GM08714 (cell line): Measurements from ENCODE around the gene TUBB4B.

Experiments
- H3K4me3 ChIP-seq: fragments of 200-500 bp; sonication (Bioruptor generic); 2 replicates; pipeline ENCODE4 v1.5.1; 2014; ENCODE audit warnings: mild to moderate bottlenecking, low read length, inconsistent platforms
- ZNF274 ChIP-seq: IDR thresholded peaks from 2 replicates; pipeline ENCODE4 v1.6.1; 2012; ENCODE audit warnings: mild to moderate bottlenecking, low read depth, low read length

Gene TUBB4B

DNA sequence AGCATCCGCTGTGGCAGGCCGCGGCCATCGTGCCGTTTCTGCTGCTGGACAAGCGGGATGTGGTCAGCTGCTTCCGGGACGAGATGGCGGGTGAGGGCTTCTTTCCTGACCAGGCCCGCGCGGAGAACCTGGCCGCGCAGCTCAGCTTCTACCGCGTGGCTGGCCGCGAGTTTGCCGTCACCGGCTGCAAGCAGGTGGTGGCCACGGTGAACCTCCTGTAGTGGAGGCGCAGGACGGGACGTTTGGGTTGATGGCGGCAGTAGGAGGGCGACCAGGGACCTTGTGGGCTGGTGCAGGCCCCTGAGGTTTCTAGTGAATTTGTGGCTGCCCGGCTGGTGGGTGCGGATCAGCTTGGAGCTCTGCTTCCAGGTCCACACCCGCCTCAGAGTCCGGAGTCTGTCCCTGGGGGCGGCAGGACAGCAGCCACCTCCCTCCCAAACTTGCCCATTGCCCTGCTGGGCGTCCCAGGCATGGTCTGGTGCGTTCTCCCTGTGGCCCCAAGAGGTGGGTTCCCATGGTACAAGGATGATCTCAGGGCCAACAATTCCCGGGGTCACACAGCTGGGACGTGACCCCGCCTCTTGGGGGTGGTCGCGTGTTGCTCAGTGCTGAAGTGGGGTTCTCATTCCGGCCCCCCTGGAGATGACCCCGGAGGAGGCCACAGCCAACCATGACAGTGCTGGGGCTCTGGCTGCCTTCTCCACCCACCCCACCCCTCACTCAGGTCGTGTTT is 38.8 kb downstream of the TUBB4B start:
- TF ChIP-seq ZNF274, result no peak
- H3K4me3 ChIP-seq, result no peak overlapping the region

DNA sequence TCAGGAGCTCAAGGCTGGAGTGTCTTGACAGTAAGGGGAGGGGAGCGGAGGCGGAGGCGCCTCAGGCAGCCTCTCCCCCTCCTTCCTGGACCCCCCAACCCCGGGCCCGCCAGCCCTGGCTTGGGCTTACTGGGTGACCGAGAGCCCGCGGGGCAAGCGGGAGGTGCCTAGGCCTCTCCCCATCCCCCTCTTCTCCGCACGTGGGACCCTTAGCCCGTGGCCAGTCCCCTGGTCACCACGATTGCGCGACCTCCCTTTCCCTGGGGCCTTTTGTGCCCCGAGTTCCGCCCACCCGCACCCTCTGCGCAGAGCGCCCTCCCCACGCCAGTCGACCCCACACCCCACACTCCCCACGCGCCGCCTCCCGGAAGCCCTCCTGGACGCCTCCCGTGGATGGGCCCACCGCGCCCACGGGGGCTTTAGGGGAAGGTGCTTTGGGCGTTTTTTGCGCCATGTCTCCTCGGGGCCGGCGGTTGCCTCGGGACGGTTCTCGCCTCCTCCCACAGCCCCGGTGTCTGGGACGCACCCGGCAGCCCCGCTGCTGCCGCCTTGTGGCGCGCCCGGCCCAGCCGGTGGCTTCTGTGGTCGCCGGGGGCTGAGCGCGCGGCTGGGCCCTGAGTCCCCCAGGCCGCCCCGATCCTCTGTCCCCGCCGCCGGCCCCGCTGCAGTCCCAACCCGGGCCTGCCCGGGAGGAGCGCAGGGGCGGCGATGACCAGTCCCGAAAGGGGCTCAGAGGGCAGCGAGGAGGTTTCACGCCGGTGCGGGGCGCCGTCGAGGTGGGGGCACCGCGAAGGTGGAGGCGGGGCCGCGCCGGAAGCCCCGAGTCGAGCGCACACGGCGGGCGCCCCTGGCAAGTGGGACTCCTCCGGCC is 39.6 kb downstream of the TUBB4B start:
- TF ChIP-seq ZNF274, result no peak
- no peak overlapping the region; the same call in 1 of the 2 replicates for H3K4me3 ChIP-seq

DNA sequence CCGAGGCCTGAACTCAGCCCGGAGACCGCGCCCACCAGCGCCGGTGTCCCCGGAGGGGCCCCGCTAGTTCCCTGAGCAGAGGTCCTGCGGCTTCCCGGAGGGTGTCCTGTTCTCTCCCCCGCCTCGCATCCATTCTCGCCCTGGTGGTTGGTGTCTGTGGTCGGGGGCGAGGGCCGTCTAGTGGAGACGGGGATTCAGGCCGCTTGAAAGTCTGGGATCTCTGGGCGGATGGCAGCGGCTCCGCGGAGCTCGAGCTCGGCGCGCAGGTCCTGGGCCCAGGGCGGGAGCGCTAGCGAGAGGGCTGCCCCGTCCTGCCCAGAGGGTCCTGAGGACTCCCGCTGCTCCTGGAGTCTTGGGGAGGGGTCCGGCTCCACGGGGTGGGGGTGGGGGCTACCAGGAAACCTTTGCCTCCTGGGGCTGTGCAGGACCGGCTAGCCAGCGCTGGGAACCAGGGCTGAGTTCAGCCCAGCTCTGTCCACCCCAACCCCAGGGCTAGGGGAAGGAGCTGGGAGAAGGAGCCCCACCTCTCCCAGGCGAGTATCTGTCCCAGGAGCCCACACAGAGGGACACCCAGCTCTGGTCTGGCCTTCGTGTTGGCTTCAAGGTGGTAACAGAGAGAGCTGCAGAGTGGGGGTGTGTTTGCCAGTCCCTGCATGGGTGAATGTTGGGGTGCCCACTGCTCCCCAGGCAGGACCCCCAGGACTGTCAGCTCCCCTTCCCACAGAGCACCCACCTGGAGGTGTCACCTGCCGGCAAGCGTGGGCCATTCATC is 40.4 kb downstream of the TUBB4B start:
- H3K4me3 ChIP-seq, result no peak overlapping the region
- TF ChIP-seq ZNF274, result no peak

DNA sequence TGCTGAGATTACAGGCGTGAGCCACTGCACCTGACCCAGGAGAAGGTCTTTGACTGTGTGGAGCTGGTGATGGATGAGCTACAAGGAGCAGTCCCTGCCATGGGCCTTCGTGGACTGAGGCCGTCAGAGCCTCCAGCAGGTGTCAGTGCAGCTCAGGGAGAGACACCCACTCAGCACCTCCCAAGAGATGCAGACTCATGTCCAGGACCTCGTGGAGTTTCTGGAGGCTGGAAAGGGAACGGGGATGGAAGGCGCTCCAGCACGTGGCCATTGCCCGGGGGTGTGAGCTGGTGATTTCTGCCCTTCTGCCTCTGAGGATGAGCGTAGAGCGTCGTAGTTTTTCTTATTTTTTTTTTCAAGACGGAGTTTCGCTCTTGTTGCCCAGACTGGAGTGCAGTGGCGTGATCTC is 45.9 kb downstream of the TUBB4B start:
- no peak overlapping the region for H3K4me3 ChIP-seq
- no peak for TF ChIP-seq ZNF274

DNA sequence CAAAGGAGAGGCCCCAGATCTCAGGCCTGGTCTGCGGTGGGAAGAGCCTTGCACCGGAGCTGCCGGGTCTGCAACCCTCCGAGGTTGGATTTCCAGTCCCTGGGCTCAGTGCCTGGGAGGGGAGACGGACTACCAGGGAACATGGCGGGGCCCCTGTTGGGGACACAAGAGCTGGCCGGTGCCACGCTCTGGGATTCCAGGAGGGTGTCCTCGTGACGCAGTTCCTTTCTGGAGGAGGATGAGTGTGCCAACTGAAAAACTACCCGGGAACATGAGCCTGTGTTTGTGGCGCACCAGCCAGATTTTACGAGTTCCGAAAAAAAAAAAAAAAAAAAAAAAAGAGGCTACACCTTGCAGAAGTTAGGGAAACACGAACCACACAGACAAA is 52.0 kb downstream of the TUBB4B start:
- no peak overlapping the region for H3K4me3 ChIP-seq
- TF ChIP-seq ZNF274, result no peak
